HG02840 (cell line): ENCODE results near the gene L3MBTL4.
A peak's percentile ranks its signal among the peaks of the same experiment; 100 is the strongest.

Experiments
- ATAC-seq: cut with Tn5 transposase; IDR thresholded peaks from one replicate; pipeline ENCODE4 v1.9.1; 2021; ENCODE audit warnings: mild to moderate bottlenecking, moderate library complexity, moderate number of reproducible peaks; ENCODE audit not compliant: unreplicated experiment, low FRiP score

The L3MBTL4 gene

GRCh38 chr18:5975111-5976002, 439.4 kb downstream of the L3MBTL4 start:
- ATAC-seq, result peak; percentile 77

GRCh38 chr18:5974696-5975095, 440.0 kb downstream of the L3MBTL4 start:
- no peak for ATAC-seq

GRCh38 chr18:5973099-5973498, 441.6 kb downstream of the L3MBTL4 start:
- ATAC-seq, result no peak

GRCh38 chr18:5972298-5972697, 442.4 kb downstream of the L3MBTL4 start:
- no peak for ATAC-seq

- no peak for ATAC-seq
These were observed 444.7 kb downstream of the L3MBTL4 start for GRCh38 chr18:5969989-5970403.

GRCh38 chr18:5969355-5969988, 445.2 kb downstream of the L3MBTL4 start:
- no peak for ATAC-seq

- no peak for ATAC-seq
These were observed 447.0 kb downstream of the L3MBTL4 start for GRCh38 chr18:5967666-5968065.

- no peak for ATAC-seq
These were observed 447.7 kb downstream of the L3MBTL4 start for GRCh38 chr18:5967007-5967406.

- ATAC-seq, result no peak
These were observed 448.2 kb downstream of the L3MBTL4 start for GRCh38 chr18:5966514-5966913.

GRCh38 chr18:5964996-5965395, 449.7 kb downstream of the L3MBTL4 start:
- ATAC-seq, result no peak

- ATAC-seq, result no peak
These were observed 450.1 kb downstream of the L3MBTL4 start for GRCh38 chr18:5964596-5964995.

GRCh38 chr18:5964108-5964507, 450.6 kb downstream of the L3MBTL4 start:
- ATAC-seq, result no peak

- ATAC-seq, result no peak
These were observed 451.4 kb downstream of the L3MBTL4 start for GRCh38 chr18:5963267-5963666.

- ATAC-seq, result no peak
These were observed 452.3 kb downstream of the L3MBTL4 start for GRCh38 chr18:5962362-5962761.

GRCh38 chr18:5961828-5962150, 452.9 kb downstream of the L3MBTL4 start:
- ATAC-seq, result no peak

GRCh38 chr18:5961097-5961827, 453.4 kb downstream of the L3MBTL4 start:
- no peak for ATAC-seq

GRCh38 chr18:5958822-5959221, 455.9 kb downstream of the L3MBTL4 start:
- no peak for ATAC-seq

GRCh38 chr18:5955861-5956260, 458.9 kb downstream of the L3MBTL4 start:
- no peak for ATAC-seq

GRCh38 chr18:5951515-5952091, 463.1 kb downstream of the L3MBTL4 start:
- no peak for ATAC-seq

GRCh38 chr18:5948781-5949180, 465.9 kb downstream of the L3MBTL4 start:
- no peak for ATAC-seq

- ATAC-seq, result no peak
These were observed 466.5 kb downstream of the L3MBTL4 start for GRCh38 chr18:5948237-5948636.
